WERI-Rb-1 (cell line): Measurements from ENCODE around the gene ABHD3.
A peak's percentile ranks its signal among the peaks of the same experiment; 100 is the strongest.
"Not testable (repeated sequence)": the region's sequence is repeated elsewhere in the genome, so short reads cannot be mapped to it uniquely, and the experiment has no call there.

Experiments used
- DNase-seq: peaks from one replicate; pipeline ENCODE4 v3.0.0-alpha.2; 2020
- H3K27ac ChIP-seq: fragments of 250-450 bp; sonication (Bioruptor Pico); 2 replicates; pipeline ENCODE4 v1.5.1; 2020; ENCODE audit warnings: mild to moderate bottlenecking, moderate library complexity
- H3K27me3 ChIP-seq: fragments of 250-450 bp; sonication (Bioruptor Pico); 2 replicates; pipeline ENCODE4 v1.5.1; 2021; ENCODE audit warnings: mild to moderate bottlenecking, low read depth, moderate library complexity; ENCODE audit not compliant: insufficient read depth, severe bottlenecking
- H3K36me3 ChIP-seq: fragments of 250-450 bp; sonication (Bioruptor Pico); 2 replicates; pipeline ENCODE4 v1.5.1; 2020; ENCODE audit warnings: mild to moderate bottlenecking, moderate library complexity
- H3K4me3 ChIP-seq: 2 replicates; pipeline ENCODE4 v1.5.1; 2011; ENCODE audit warnings: low read depth, mild to moderate bottlenecking, control low read depth, low read length
- H3K9me3 ChIP-seq: fragments of 250-450 bp; sonication (Bioruptor Pico); 2 replicates; pipeline ENCODE4 v1.5.1; 2021; ENCODE audit warnings: mild to moderate bottlenecking, moderate library complexity; ENCODE audit not compliant: severe bottlenecking
- TF ChIP-seq, protein P1 (sequence below): IDR thresholded peaks from 2 replicates; pipeline ENCODE4 v1.5.1; 2011; ENCODE audit warnings: low read depth, mild to moderate bottlenecking, control low read depth, inconsistent platforms, low read length

ABHD3 gene

DNA sequence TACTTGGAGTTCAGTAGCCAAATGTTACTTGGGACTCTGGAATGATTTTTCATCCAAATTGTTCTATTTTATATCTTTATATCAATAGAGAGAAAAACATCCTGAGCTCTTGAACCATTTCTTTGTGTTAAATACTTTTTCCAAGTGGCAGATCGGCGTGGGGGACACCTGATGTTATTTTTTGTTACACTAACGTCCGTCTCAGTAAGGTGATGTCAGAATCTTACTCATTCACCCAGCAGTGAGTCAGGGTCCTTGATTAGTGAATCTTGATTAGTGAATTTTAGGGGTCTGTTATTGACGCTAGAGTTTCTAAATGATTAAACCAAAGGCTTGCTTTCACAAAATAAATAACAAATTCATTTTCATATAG, 37.7 kb upstream of the ABHD3 start:
- Histone ChIP-seq H3K36me3 (peaks cover 18% of the 10 kb centered on the region), H3K27ac (peak overlapping the region; percentile 99), H3K27me3 (no peaks in the 10 kb centered on the region), H3K9me3 (no peaks in the 10 kb centered on the region), H3K4me3 (peak overlapping the region; percentile 84)
- no peak for DNase-seq
- TF ChIP-seq, protein P1, sequence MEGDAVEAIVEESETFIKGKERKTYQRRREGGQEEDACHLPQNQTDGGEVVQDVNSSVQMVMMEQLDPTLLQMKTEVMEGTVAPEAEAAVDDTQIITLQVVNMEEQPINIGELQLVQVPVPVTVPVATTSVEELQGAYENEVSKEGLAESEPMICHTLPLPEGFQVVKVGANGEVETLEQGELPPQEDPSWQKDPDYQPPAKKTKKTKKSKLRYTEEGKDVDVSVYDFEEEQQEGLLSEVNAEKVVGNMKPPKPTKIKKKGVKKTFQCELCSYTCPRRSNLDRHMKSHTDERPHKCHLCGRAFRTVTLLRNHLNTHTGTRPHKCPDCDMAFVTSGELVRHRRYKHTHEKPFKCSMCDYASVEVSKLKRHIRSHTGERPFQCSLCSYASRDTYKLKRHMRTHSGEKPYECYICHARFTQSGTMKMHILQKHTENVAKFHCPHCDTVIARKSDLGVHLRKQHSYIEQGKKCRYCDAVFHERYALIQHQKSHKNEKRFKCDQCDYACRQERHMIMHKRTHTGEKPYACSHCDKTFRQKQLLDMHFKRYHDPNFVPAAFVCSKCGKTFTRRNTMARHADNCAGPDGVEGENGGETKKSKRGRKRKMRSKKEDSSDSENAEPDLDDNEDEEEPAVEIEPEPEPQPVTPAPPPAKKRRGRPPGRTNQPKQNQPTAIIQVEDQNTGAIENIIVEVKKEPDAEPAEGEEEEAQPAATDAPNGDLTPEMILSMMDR: no peak

DNA sequence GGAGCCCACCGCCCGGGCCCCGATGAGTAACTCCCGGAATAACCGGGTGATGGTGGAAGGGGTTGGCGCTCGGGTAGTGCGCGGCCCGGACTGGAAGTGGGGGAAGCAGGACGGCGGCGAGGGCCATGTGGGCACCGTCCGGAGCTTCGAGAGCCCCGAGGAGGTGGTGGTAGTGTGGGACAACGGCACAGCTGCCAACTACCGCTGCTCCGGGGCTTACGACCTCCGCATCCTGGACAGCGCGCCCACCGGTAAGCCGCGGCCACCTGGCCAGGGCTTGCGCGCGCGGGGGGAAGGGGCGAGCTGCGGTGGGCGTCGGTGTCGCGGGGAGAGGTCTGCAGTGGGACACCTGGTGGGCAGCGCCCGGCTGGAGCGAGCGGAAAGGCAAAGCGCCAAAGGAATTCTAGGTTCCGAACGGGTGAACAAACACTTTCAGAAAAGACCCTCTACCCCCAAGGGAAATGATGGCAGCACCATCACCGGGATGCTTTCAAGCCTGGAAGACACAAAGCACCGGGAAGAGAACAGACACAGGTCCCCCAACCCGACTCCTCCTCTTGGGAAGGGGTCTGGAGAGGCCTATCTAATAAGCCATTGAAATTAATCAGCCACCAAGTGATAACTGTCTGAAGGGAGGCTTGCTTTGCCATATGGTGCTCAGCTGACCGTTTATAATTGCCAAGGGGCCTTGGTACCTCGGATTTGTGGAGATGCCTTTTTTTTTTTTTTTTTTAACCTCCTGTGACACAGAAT, 37.2 kb upstream of the ABHD3 start:
- Histone ChIP-seq H3K9me3 (peaks cover 3% of the 10 kb centered on the region), H3K27me3 (no peaks in the 10 kb centered on the region), H3K4me3 (peak overlapping the region; percentile 84), H3K36me3 (peaks cover 18% of the 10 kb centered on the region), H3K27ac (peak overlapping the region; percentile 99)
- TF ChIP-seq, protein P1: no peak
- DNase-seq: peak; percentile 69

DNA sequence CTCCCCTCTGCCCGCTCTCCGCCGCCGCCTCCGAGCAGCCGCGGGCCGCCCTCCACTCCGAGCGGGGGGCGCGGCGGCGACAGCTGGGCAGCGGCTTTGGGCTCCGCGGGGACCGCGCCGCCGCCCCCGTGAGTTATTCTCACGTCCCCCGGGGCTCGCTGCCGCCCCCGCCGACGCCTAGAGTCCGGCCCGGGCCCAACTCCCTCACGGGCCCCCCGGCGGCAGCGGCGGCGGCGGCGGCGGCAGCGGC, 36.7 kb upstream of the ABHD3 start:
- DNase-seq: no peak
- peaks cover 18% of the 10 kb centered on the region for H3K36me3 ChIP-seq
- peaks cover 3% of the 10 kb centered on the region for H3K9me3 ChIP-seq
- TF ChIP-seq, protein P1: no peak
- H3K27ac ChIP-seq: peak overlapping the region; percentile 99
- H3K4me3 ChIP-seq: peak overlapping the region; percentile 84
- no peaks in the 10 kb centered on the region for H3K27me3 ChIP-seq

DNA sequence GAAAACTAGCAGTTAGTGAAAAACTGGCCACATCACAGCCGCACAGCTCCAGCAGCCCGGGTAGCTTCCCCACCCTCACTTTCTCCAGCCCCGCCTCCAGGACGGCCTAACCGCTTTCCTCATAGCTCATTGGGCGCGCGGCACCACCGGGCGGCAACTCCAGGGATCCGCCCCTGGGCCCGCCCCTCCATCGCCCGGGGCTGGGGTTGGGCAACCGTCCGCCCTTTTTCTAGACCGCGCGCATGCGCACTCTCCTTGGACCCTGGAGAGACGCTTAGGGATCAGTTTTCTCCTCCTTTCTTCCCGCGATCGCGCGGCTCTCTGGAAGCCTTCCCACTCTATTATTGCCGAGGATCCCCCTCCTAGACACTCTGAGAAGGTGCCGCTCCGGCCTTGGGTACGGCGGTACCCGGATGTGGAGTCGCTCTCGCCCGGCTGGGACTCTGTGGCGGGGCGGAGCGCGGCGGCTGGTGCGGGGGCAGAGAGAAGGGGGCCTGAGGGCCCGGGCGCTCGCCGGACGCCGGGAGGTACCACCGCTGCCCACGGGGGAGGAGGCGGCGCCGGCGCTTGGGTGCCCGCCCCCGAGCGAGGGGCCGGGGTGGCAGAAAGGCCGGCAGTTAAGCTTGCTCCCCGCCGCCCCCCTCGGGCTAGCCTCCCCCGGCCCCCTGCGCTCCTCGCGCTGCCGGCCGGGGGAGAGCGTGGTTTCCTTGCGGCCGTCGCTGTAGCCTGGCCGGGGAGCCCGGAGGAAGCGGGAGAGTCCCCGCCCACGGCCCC, 36.2 kb upstream of the ABHD3 start, which contains the start of gene MIB1:
Gene MIB1, plus strand, starts transcription at position 255 of the 774 bp plus-strand sequence. CDS start 792 bp downstream, outside the sequence.
- Histone ChIP-seq H3K4me3 (peak within 1 kb of the TSS; percentile 84), H3K9me3 (peaks cover 3% of the 10 kb centered on the region), H3K27ac (peak within 1 kb of the TSS; percentile 99), H3K36me3 (peaks cover 18% of the 10 kb centered on the region), H3K27me3 (no peaks in the 10 kb centered on the region)
- TF ChIP-seq, protein P1: no peak
- peak; percentile 99 for DNase-seq

DNA sequence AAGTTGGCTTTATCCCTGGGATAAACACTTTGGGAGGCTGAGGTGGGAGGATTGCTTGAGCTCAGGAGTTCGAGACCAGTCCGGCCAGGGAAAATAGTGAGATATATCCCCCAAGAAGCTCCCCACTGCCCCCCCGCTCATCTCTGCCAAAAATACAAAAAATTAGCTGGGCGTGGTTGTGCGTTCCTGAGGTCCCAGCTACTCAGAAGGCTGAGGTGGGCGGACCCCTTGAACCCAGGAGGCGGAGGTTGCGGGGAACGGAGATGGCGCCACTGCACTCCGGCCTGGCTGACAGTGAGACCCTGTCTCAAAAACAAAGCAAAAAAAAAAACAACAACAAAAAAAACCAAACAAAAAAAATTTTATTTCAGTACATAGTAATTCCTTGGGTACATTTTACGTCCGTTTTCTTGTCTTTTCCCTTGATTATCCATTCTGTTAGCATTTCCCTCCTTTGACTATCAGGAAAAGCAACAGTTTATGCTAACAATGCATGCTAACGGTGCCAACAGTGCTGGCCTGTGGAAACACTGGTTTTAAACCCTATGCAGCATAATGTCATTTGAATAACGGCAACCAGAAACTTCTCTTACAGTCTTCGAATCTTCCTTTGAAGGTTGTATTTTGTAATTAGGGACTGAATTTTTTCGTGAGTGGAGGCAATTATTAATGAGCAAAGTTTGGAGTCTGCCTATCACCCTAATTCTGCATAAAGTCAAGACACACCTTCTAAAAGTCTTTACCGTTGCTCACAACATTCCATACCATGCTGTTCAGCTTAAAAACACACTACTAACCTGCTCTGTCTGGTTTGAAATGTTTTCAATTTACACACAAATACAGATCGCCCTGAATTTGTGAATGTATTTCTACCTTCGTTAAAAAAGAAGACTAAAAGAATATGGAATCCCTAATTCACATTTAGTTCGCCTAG, 35.3 kb upstream of the ABHD3 start:
- peak overlapping the region; percentile 36 for H3K4me3 ChIP-seq
- TF ChIP-seq, protein P1: no peak
- peak overlapping the region; percentile 57 for H3K27ac ChIP-seq
- no peak for DNase-seq
- peaks cover 16% of the 10 kb centered on the region for H3K36me3 ChIP-seq
- H3K9me3 ChIP-seq: peaks cover 3% of the 10 kb centered on the region
- no peaks in the 10 kb centered on the region for H3K27me3 ChIP-seq

DNA sequence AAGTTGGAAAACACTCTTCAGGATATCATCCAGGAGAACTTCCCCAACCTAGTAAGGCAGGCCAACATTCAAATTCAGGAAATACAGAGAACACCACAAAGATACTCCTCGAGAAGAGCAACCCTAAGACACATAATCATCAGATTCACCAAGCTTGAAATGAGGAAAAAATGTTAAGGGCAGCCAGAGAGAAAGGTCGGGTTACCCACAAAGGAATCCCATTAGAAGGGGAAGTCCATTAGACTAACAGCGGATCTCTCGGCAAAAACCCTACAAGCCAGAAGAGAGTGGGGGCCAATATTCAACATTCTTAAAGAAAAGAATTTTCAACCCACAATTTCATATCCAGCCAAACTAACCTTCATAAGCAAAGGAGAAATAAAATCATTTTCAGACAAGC, 32.4 kb upstream of the ABHD3 start:
- not testable (repeated sequence) for H3K27me3 ChIP-seq, H3K9me3 ChIP-seq, H3K27ac ChIP-seq, H3K36me3 ChIP-seq, H3K4me3 ChIP-seq, DNase-seq
